Right ventricle myocardium superior (tissue), 1 donor: ENCODE measurements around the gene PCTP. TPM values are rescaled to one million over a fixed set of nuclear protein-coding genes. Genes with fewer than 3 reads are reported as not detected.

ENCODE experiments used
- ATAC-seq: fragments of 200-7000 bp; cut with Tn5 transposase; one replicate; pipeline ENCODE4 v1.9.1; 2020; ENCODE audit warnings: mild to moderate bottlenecking; ENCODE audit not compliant: poor library complexity
- DNase-seq: peaks from one replicate; pipeline ENCODE4 v3.0.0-alpha.2; 2020
- intact Hi-C: fragments of 100-400 bp; cut with DNase I; formaldehyde crosslinking; loops from one replicate; pipeline ENCODE4 v1.11.2; 2022
- total RNA-seq: library from RNA; stranded (reverse); fragmentation: NEBNext Ultra II Directional; extraction: Animal tissue kit (Norgen Biotek cat#: 25700); gene quantifications from one replicate; pipeline ENCODE4 v1.2.1, GENCODE V29; 2021
- donor health status: DM: no; HTN: yes; CAD: no; lungs with severe emphysema.

Gene PCTP
- total RNA-seq, 1 donor from 2014 or later = 19.1 TPM

- DNase-seq = no peak
- intact Hi-C loops = loop anchor here (5.0 kb wide), 1 partner anchor 86 kb away; no protein-coding TSS in a partner anchor
- ATAC-seq = peak; percentile 60
Observed at GRCh38 chr17:55722742-55723487, 27.9 kb upstream of the PCTP start, which contains the start of gene TMEM100. TMEM100 (minus strand) TSS chr17:55722864; CDS start chr17:55721070, 1,794 bp downstream.

- DNase-seq (no peak), ATAC-seq (no peak)
- intact Hi-C loops = loop anchor here (5.0 kb wide), 1 partner anchor 86 kb away; no protein-coding TSS in a partner anchor
Observed at GRCh38 chr17:55723488-55723848, 27.4 kb upstream of the PCTP start.

- ATAC-seq = peak; percentile 60
- DNase-seq = peak; percentile 46
- intact Hi-C loops = no loop called here
Observed at GRCh38 chr17:55726440-55726839, 24.4 kb upstream of the PCTP start.

- intact Hi-C loops = no loop called here
- ATAC-seq (no peak), DNase-seq (no peak)
Observed at GRCh38 chr17:55727275-55727674, 23.6 kb upstream of the PCTP start.

- no peak for ATAC-seq
- intact Hi-C loops = no loop called here
- DNase-seq = no peak
Observed at GRCh38 chr17:55727920-55728319, 22.9 kb upstream of the PCTP start.

GRCh38 chr17:55728361-55728760, 22.5 kb upstream of the PCTP start:
- intact Hi-C loops = no loop called here

GRCh38 chr17:55728833-55729232, 22.0 kb upstream of the PCTP start:
- ATAC-seq = no peak
- intact Hi-C loops = no loop called here

More at GRCh38 chr17:55728361-55728760, 22.5 kb upstream of the PCTP start:
- DNase-seq (no peak), ATAC-seq (no peak)

GRCh38 chr17:55729484-55729883, 21.4 kb upstream of the PCTP start:
- DNase-seq (no peak), ATAC-seq (no peak)
- intact Hi-C loops = no loop called here

More at GRCh38 chr17:55728833-55729232, 22.0 kb upstream of the PCTP start:
- DNase-seq = no peak

- intact Hi-C loops = no loop called here
- ATAC-seq (peak; percentile 6), DNase-seq (no peak)
Observed at GRCh38 chr17:55730380-55730779, 20.5 kb upstream of the PCTP start.

- intact Hi-C loops = no loop called here
- DNase-seq (no peak), ATAC-seq (peak; percentile 61)
Observed at GRCh38 chr17:55730808-55731207, 20.0 kb upstream of the PCTP start.

GRCh38 chr17:55731586-55732250, 19.1 kb upstream of the PCTP start:
- intact Hi-C loops = no loop called here
- DNase-seq = peak; percentile 80
- ATAC-seq = peak; percentile 81

GRCh38 chr17:55734128-55734781, 16.6 kb upstream of the PCTP start:
- DNase-seq (no peak), ATAC-seq (no peak)
- intact Hi-C loops = no loop called here

GRCh38 chr17:55735731-55736405, 15.0 kb upstream of the PCTP start:
- no peak for DNase-seq
- intact Hi-C loops = no loop called here
- no peak for ATAC-seq

- DNase-seq (no peak), ATAC-seq (no peak)
- intact Hi-C loops = no loop called here
Observed at GRCh38 chr17:55737976-55738501, 12.8 kb upstream of the PCTP start.

- intact Hi-C loops = no loop called here
- DNase-seq (no peak), ATAC-seq (no peak)
Observed at GRCh38 chr17:55740511-55741355, 10.1 kb upstream of the PCTP start.

- DNase-seq (no peak), ATAC-seq (no peak)
- intact Hi-C loops = no loop called here
Observed at GRCh38 chr17:55741356-55741700, 9.5 kb upstream of the PCTP start.

GRCh38 chr17:55742272-55743102, 8.4 kb upstream of the PCTP start:
- intact Hi-C loops = no loop called here
- no peak for DNase-seq

More at GRCh38 chr17:55742272-55743102, 8.4 kb upstream of the PCTP start:
- no peak for ATAC-seq
